ENCODE measurements around the gene F2R. TPM values are rescaled to one million over a fixed set of nuclear protein-coding genes. Genes with fewer than 3 reads are reported as not detected.
A peak's percentile ranks its signal among the peaks of the same experiment; 100 is the strongest.
"Not testable (repeated sequence)": the region's sequence is repeated elsewhere in the genome, so short reads cannot be mapped to it uniquely, and the experiment has no call there.

Gene F2R
- total RNA-seq, 1 donor from 2014 or later: 53.8 TPM

GRCh38 chr5:76755779-76756637 lies 40.1 kb downstream of the F2R start:
- Histone ChIP-seq H3K9ac (no peak overlapping the region), H3K9me3 (ENCODE audit: low read depth) (no peaks in the 10 kb centered on the region), H3K79me2 (ENCODE audit: low read depth) (no peaks in the 10 kb centered on the region), H3K27ac (no peak overlapping the region), H3K27me3 (no peaks in the 10 kb centered on the region), H3K4me1 (no peaks in the 10 kb centered on the region), H2AFZ (replicated peaks) (peak overlapping the region; percentile 85), H3K4me2 (no peak overlapping the region), H3K36me3 (no peaks in the 10 kb centered on the region), H4K20me1 (ENCODE audit: low read depth) (no peaks in the 10 kb centered on the region), H3F3A (ENCODE audit: low read depth) (no peaks in the 10 kb centered on the region), H3K4me3 (no peak overlapping the region)
- Mint-ChIP-seq H3K4me3 (no peak overlapping the region), H3K9me3 (no peaks in the 10 kb centered on the region), H3K4me1 (no peaks in the 10 kb centered on the region), H3K27ac (no peak overlapping the region), H3K36me3 (no peaks in the 10 kb centered on the region), H3K27me3 (ENCODE audit: insufficient read depth, low read depth) (peaks cover 6% of the 10 kb centered on the region)
- no peak for TF ChIP-seq EZH2 (IDR thresholded peaks at IDR 0.05)
- TF ChIP-seq CTCF (IDR thresholded peaks at IDR 0.05): no peak
- TF ChIP-seq EZH2phosphoT487 (IDR thresholded peaks at IDR 0.05): no peak
- DNase-seq (ENCODE audit: low spot score): no peak

DNA sequence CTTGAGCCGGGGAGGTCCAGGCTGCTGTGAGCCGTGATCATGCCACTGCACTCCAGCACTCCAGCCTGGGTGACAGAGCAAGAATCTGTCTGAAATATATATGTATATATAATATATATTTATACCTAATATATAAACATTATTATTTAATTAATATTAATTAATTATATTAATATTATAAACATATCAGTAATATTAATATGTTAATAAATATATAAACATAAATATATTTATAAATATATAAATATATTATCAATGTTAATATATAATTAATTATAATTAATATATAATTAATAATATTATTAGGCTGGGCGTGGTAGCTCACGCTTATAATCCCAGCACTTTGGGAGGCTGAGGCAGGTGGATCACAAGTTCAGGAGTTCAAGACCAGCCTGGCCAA lies 41.1 kb downstream of the F2R start:
- no peak for TF ChIP-seq EZH2 (IDR thresholded peaks at IDR 0.05)
- TF ChIP-seq EZH2phosphoT487 (IDR thresholded peaks at IDR 0.05): no peak
- Histone ChIP-seq H3K4me2 (no peak overlapping the region), H3F3A (ENCODE audit: low read depth) (no peaks in the 10 kb centered on the region), H2AFZ (replicated peaks) (no peak overlapping the region), H3K79me2 (ENCODE audit: low read depth) (no peaks in the 10 kb centered on the region), H3K36me3 (no peaks in the 10 kb centered on the region), H3K9me3 (ENCODE audit: low read depth) (no peaks in the 10 kb centered on the region), H3K27me3 (no peaks in the 10 kb centered on the region), H4K20me1 (ENCODE audit: low read depth) (no peaks in the 10 kb centered on the region), H3K27ac (no peak overlapping the region), H3K4me1 (no peaks in the 10 kb centered on the region), H3K4me3 (no peak overlapping the region), H3K9ac (no peak overlapping the region)
- Mint-ChIP-seq H3K36me3 (no peaks in the 10 kb centered on the region), H3K4me1 (no peaks in the 10 kb centered on the region), H3K27ac (no peak overlapping the region), H3K4me3 (no peak overlapping the region), H3K9me3 (no peaks in the 10 kb centered on the region), H3K27me3 (ENCODE audit: insufficient read depth, low read depth) (peaks cover 6% of the 10 kb centered on the region)
- DNase-seq (ENCODE audit: low spot score): no peak

- not testable (repeated sequence) for H3K9me3 ChIP-seq (ENCODE audit: low read depth); H3K4me2 ChIP-seq; H3K9me3 Mint-ChIP-seq; H3K27me3 Mint-ChIP-seq (ENCODE audit: insufficient read depth, low read depth); H3F3A ChIP-seq (ENCODE audit: low read depth); H3K4me3 Mint-ChIP-seq; H3K4me1 Mint-ChIP-seq; DNase-seq (ENCODE audit: low spot score); H3K27me3 ChIP-seq; H4K20me1 ChIP-seq (ENCODE audit: low read depth); H3K79me2 ChIP-seq (ENCODE audit: low read depth); H2AFZ ChIP-seq (replicated peaks); H3K27ac Mint-ChIP-seq; H3K4me3 ChIP-seq; H3K4me1 ChIP-seq; H3K9ac ChIP-seq; H3K27ac ChIP-seq; H3K36me3 ChIP-seq; H3K36me3 Mint-ChIP-seq
Measured at GRCh38 chr5:76761118-76761517, 45.2 kb downstream of the F2R start.

DNA sequence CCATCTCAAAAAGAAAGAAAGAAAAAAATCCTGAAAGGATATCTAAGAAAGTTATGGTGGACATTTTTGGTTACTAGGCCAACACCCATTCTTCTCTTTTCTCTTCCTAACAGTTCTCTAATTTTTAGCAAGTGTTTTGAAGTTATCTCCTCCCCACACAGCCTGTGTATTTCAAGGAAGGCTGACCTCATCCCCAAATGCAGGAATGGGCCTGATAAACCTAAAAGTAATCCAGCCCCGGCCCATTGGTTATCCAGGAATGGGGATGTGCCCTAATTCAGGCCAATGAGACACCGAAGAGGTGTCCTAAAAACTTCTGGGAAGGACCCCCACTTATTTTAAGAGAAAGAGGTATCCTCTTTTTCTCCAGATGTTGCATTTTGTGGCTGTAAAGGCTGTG lies 46.6 kb downstream of the F2R start:
- Histone ChIP-seq H4K20me1 (ENCODE audit: low read depth) (no peaks in the 10 kb centered on the region), H3K4me3 (no peak overlapping the region), H3K36me3 (no peaks in the 10 kb centered on the region), H3K4me1 (no peaks in the 10 kb centered on the region), H3K27me3 (no peaks in the 10 kb centered on the region), H3K9ac (no peak overlapping the region), H3F3A (ENCODE audit: low read depth) (no peaks in the 10 kb centered on the region), H3K27ac (no peak overlapping the region), H3K4me2 (no peak overlapping the region), H3K9me3 (ENCODE audit: low read depth) (no peaks in the 10 kb centered on the region), H2AFZ (replicated peaks) (no peak overlapping the region), H3K79me2 (ENCODE audit: low read depth) (no peaks in the 10 kb centered on the region)
- DNase-seq (ENCODE audit: low spot score): no peak
- Mint-ChIP-seq H3K4me1 (no peaks in the 10 kb centered on the region), H3K27ac (no peak overlapping the region), H3K36me3 (no peaks in the 10 kb centered on the region), H3K9me3 (peaks cover 10% of the 10 kb centered on the region), H3K27me3 (ENCODE audit: insufficient read depth, low read depth) (peaks cover 9% of the 10 kb centered on the region), H3K4me3 (no peak overlapping the region)
- TF ChIP-seq EZH2phosphoT487 (IDR thresholded peaks at IDR 0.05) (no peak), EZH2 (IDR thresholded peaks at IDR 0.05) (no peak), CTCF (IDR thresholded peaks at IDR 0.05) (no peak)
